Measurements from ENCODE around the gene DNAJC5.
A peak's percentile ranks its signal among the peaks of the same experiment; 100 is the strongest.
"Not testable (repeated sequence)": the region's sequence is repeated elsewhere in the genome, so short reads cannot be mapped to it uniquely, and the experiment has no call there.

DNAJC5 gene

GRCh38 chr20:63894358-63895201 is at the start of gene DNAJC5:
Gene DNAJC5 (plus strand): TSS chr20:63895126. CDS start chr20:63928346, 33,220 bp downstream.
- DNase-seq (ENCODE audit: low read depth, low spot score) = peak; percentile 92

GRCh38 chr20:63846128-63846771 is 48.7 kb upstream of the DNAJC5 start:
- no peak for DNase-seq (ENCODE audit: low read depth, low spot score)

GRCh38 chr20:63846888-63847236 is 48.1 kb upstream of the DNAJC5 start:
- DNase-seq (ENCODE audit: low read depth, low spot score) = no peak

- DNase-seq (ENCODE audit: low read depth, low spot score) = no peak
Measured at GRCh38 chr20:63847237-63848002, 47.5 kb upstream of the DNAJC5 start.

- DNase-seq (ENCODE audit: low read depth, low spot score) = no peak
Measured at GRCh38 chr20:63848003-63848911, 46.7 kb upstream of the DNAJC5 start.

GRCh38 chr20:63850689-63851547 is 44.0 kb upstream of the DNAJC5 start:
- no peak for DNase-seq (ENCODE audit: low read depth, low spot score)

- DNase-seq (ENCODE audit: low read depth, low spot score) = not testable (repeated sequence)
Measured at GRCh38 chr20:63851548-63851943, 43.4 kb upstream of the DNAJC5 start.

GRCh38 chr20:63853733-63854068 is 41.2 kb upstream of the DNAJC5 start:
- not testable (repeated sequence) for DNase-seq (ENCODE audit: low read depth, low spot score)

- DNase-seq (ENCODE audit: low read depth, low spot score) = no peak
Measured at GRCh38 chr20:63854069-63854765, 40.7 kb upstream of the DNAJC5 start.

GRCh38 chr20:63854766-63855362 is 40.1 kb upstream of the DNAJC5 start:
- DNase-seq (ENCODE audit: low read depth, low spot score) = no peak

GRCh38 chr20:63855363-63856097 is 39.4 kb upstream of the DNAJC5 start:
- no peak for DNase-seq (ENCODE audit: low read depth, low spot score)

GRCh38 chr20:63856098-63856511 is 38.8 kb upstream of the DNAJC5 start:
- no peak for DNase-seq (ENCODE audit: low read depth, low spot score)

GRCh38 chr20:63857764-63858392 is 37.0 kb upstream of the DNAJC5 start:
- DNase-seq (ENCODE audit: low read depth, low spot score) = no peak

GRCh38 chr20:63858393-63859165 is 36.3 kb upstream of the DNAJC5 start:
- DNase-seq (ENCODE audit: low read depth, low spot score) = no peak

- no peak for DNase-seq (ENCODE audit: low read depth, low spot score)
Measured at GRCh38 chr20:63859166-63859699, 35.7 kb upstream of the DNAJC5 start.

GRCh38 chr20:63860325-63861051 is 34.4 kb upstream of the DNAJC5 start:
- no peak for DNase-seq (ENCODE audit: low read depth, low spot score)

Data from activated CD4-positive, CD25-positive, alpha-beta regulatory T cell treated with anti-CD3 and anti-CD28 coated beads, Interleukin-2, amount 50 U/mL, for 16 hours (primary cell).